ENCODE measurements around the gene DMD. TPM values are rescaled to one million over a fixed set of nuclear protein-coding genes. Genes with fewer than 3 reads are reported as not detected.

Gene DMD
- total RNA-seq, 1 donor from 2014 or later: 22.2 TPM

DNA sequence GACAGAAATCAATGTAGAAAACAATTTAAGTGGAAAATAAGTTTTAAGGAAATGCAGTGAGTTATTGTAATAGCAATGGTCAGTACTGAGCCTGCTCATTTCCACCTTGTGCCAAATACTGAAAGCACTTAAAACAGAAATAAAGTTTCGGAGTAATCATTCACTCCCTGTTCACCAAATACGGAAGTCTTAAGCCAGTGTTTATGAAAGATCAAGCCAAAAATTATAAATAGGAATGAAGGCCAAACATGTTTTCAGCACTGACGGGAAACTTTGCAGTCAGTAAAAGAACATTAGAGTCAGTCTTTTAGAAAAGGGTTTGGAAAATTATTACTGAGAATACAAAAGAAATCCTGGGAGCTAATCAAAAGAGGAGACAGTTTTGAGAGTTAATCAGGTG, 178.6 kb downstream of the DMD start:
- TF ChIP-seq, protein P1, sequence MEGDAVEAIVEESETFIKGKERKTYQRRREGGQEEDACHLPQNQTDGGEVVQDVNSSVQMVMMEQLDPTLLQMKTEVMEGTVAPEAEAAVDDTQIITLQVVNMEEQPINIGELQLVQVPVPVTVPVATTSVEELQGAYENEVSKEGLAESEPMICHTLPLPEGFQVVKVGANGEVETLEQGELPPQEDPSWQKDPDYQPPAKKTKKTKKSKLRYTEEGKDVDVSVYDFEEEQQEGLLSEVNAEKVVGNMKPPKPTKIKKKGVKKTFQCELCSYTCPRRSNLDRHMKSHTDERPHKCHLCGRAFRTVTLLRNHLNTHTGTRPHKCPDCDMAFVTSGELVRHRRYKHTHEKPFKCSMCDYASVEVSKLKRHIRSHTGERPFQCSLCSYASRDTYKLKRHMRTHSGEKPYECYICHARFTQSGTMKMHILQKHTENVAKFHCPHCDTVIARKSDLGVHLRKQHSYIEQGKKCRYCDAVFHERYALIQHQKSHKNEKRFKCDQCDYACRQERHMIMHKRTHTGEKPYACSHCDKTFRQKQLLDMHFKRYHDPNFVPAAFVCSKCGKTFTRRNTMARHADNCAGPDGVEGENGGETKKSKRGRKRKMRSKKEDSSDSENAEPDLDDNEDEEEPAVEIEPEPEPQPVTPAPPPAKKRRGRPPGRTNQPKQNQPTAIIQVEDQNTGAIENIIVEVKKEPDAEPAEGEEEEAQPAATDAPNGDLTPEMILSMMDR (IDR thresholded peaks at IDR 0.05; ENCODE audit: insufficient read depth, low read depth, low read length): no peak
- TF ChIP-seq EZH2 (IDR thresholded peaks at IDR 0.05; ENCODE audit: insufficient read depth, low read length): no peak
- no peaks in the 10 kb centered on the region for H3K4me1 ChIP-seq (ENCODE audit: insufficient read depth, low read length)
- H3K27ac ChIP-seq (ENCODE audit: low read depth, low read length): no peak overlapping the region
- no peaks in the 10 kb centered on the region for H3K27me3 ChIP-seq (ENCODE audit: insufficient read depth, low read length)
- H3K9me3 Mint-ChIP-seq (ENCODE audit: unreplicated experiment): no peaks in the 10 kb centered on the region
- no peaks in the 10 kb centered on the region for H3K79me2 ChIP-seq (ENCODE audit: insufficient read depth, low read length)
- no peak overlapping the region for H3K4me3 ChIP-seq (ENCODE audit: insufficient read depth, low read depth, low read length)
- H3K36me3 Mint-ChIP-seq (ENCODE audit: low read depth, unreplicated experiment): no peaks in the 10 kb centered on the region
- H3K27me3 Mint-ChIP-seq (ENCODE audit: low read depth, unreplicated experiment): no peaks in the 10 kb centered on the region
- DNase-seq (ENCODE audit: low read depth) (no peak), FAIRE-seq (no peak)
- no peaks in the 10 kb centered on the region for H3K9me3 ChIP-seq (ENCODE audit: insufficient read depth, low read depth, low read length)
- no peak overlapping the region for H3K27ac Mint-ChIP-seq (ENCODE audit: unreplicated experiment)
- H3K4me2 ChIP-seq (ENCODE audit: low read length): no peak overlapping the region
- H3K9ac ChIP-seq (ENCODE audit: low read length): no peak overlapping the region
- H3K36me3 ChIP-seq (ENCODE audit: insufficient read depth, low read length): no peaks in the 10 kb centered on the region
- H3K4me3 Mint-ChIP-seq (ENCODE audit: unreplicated experiment): no peak overlapping the region
- H2AFZ ChIP-seq (ENCODE audit: low read depth, low read length): no peak overlapping the region
- no peaks in the 10 kb centered on the region for H3K4me1 Mint-ChIP-seq (ENCODE audit: low read depth, unreplicated experiment)
- no peaks in the 10 kb centered on the region for H4K20me1 ChIP-seq (ENCODE audit: insufficient read depth, low read length)

DNA sequence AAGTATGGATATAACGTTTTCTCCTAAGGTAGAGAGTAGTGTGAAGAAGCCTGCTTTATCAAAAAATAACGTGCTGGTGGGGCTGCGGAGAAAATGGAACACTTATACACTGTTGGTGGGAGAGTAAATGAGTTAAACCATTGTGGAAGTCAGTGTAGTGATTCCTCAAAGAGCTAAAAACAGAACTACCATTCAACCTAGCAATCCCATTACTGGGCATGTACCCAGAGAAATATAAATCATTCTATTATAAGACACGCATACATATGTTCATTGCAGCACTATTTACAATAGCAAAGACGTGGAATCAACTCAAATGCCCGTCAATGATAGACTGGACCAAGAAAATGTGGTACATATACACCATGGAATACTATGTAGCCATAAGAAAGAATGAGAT, 196.4 kb downstream of the DMD start:
- Mint-ChIP-seq H3K27ac (ENCODE audit: unreplicated experiment) (no peak overlapping the region), H3K4me3 (ENCODE audit: unreplicated experiment) (no peak overlapping the region), H3K9me3 (ENCODE audit: unreplicated experiment) (no peaks in the 10 kb centered on the region), H3K27me3 (ENCODE audit: low read depth, unreplicated experiment) (no peaks in the 10 kb centered on the region), H3K4me1 (ENCODE audit: low read depth, unreplicated experiment) (no peaks in the 10 kb centered on the region), H3K36me3 (ENCODE audit: low read depth, unreplicated experiment) (no peaks in the 10 kb centered on the region)
- Histone ChIP-seq H2AFZ (ENCODE audit: low read depth, low read length) (no peak overlapping the region), H3K4me3 (ENCODE audit: insufficient read depth, low read depth, low read length) (no peak overlapping the region), H4K20me1 (ENCODE audit: insufficient read depth, low read length) (no peaks in the 10 kb centered on the region), H3K27ac (ENCODE audit: low read depth, low read length) (no peak overlapping the region), H3K27me3 (ENCODE audit: insufficient read depth, low read length) (no peaks in the 10 kb centered on the region), H3K4me2 (ENCODE audit: low read length) (no peak overlapping the region), H3K9me3 (ENCODE audit: insufficient read depth, low read depth, low read length) (no peaks in the 10 kb centered on the region), H3K79me2 (ENCODE audit: insufficient read depth, low read length) (no peaks in the 10 kb centered on the region), H3K9ac (ENCODE audit: low read length) (no peak overlapping the region), H3K4me1 (ENCODE audit: insufficient read depth, low read length) (no peaks in the 10 kb centered on the region), H3K36me3 (ENCODE audit: insufficient read depth, low read length) (no peaks in the 10 kb centered on the region)
- DNase-seq (ENCODE audit: low read depth): no peak
- FAIRE-seq: no peak
- TF ChIP-seq, protein P1 (IDR thresholded peaks at IDR 0.05; ENCODE audit: insufficient read depth, low read depth, low read length): no peak
- TF ChIP-seq EZH2 (IDR thresholded peaks at IDR 0.05; ENCODE audit: insufficient read depth, low read length): no peak

DNA sequence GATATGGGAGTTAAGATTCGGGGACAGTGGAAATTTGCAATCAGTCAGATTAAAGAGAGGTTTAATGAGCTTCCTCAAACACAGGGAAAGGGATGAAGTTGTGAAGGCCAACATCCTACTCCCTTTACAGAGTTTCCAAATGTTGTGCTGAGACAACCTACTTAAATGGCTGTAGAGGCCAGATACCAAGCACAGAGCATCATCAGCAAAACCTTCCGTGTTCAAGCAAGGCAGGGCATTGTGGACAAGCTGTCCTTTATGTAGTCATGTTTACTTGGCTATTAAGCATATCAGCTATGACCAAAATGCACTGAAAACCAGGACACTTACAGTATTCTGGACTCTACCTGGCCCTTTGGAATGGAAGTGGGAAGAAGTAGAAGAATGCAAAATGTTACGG, 197.3 kb downstream of the DMD start:
- no peaks in the 10 kb centered on the region for H3K9me3 ChIP-seq (ENCODE audit: insufficient read depth, low read depth, low read length)
- TF ChIP-seq, protein P1 (IDR thresholded peaks at IDR 0.05; ENCODE audit: insufficient read depth, low read depth, low read length): no peak
- TF ChIP-seq EZH2 (IDR thresholded peaks at IDR 0.05; ENCODE audit: insufficient read depth, low read length): no peak
- H3K27ac ChIP-seq (ENCODE audit: low read depth, low read length): no peak overlapping the region
- no peaks in the 10 kb centered on the region for H3K4me1 ChIP-seq (ENCODE audit: insufficient read depth, low read length)
- no peak overlapping the region for H2AFZ ChIP-seq (ENCODE audit: low read depth, low read length)
- Mint-ChIP-seq H3K4me3 (ENCODE audit: unreplicated experiment) (no peak overlapping the region), H3K4me1 (ENCODE audit: low read depth, unreplicated experiment) (no peaks in the 10 kb centered on the region), H3K9me3 (ENCODE audit: unreplicated experiment) (no peaks in the 10 kb centered on the region), H3K27ac (ENCODE audit: unreplicated experiment) (no peak overlapping the region), H3K36me3 (ENCODE audit: low read depth, unreplicated experiment) (no peaks in the 10 kb centered on the region), H3K27me3 (ENCODE audit: low read depth, unreplicated experiment) (no peaks in the 10 kb centered on the region)
- H3K9ac ChIP-seq (ENCODE audit: low read length): no peak overlapping the region
- no peaks in the 10 kb centered on the region for H3K36me3 ChIP-seq (ENCODE audit: insufficient read depth, low read length)
- no peaks in the 10 kb centered on the region for H4K20me1 ChIP-seq (ENCODE audit: insufficient read depth, low read length)
- FAIRE-seq (no peak), DNase-seq (ENCODE audit: low read depth) (no peak)
- H3K4me3 ChIP-seq (ENCODE audit: insufficient read depth, low read depth, low read length): no peak overlapping the region
- H3K79me2 ChIP-seq (ENCODE audit: insufficient read depth, low read length): no peaks in the 10 kb centered on the region
- H3K27me3 ChIP-seq (ENCODE audit: insufficient read depth, low read length): no peaks in the 10 kb centered on the region
- H3K4me2 ChIP-seq (ENCODE audit: low read length): no peak overlapping the region

Measured in astrocyte (in vitro differentiated cells and primary cell).